22Rv1 (cell line): ENCODE results near the gene TMEM30B.
"Not testable (repeated sequence)": the region's sequence is repeated elsewhere in the genome, so short reads cannot be mapped to it uniquely, and the experiment has no call there.

Experiments
- H3K27ac ChIP-seq: fragments of 450-650 bp; 2 replicates; pipeline ENCODE4 v1.5.1; 2017
- CTCF ChIP-seq: fragments of 450-650 bp; IDR thresholded peaks from 2 replicates; pipeline ENCODE4 v1.5.1; 2017; ENCODE audit warnings: mild to moderate bottlenecking
- ZFX ChIP-seq: fragments of 450-650 bp; IDR thresholded peaks from 2 replicates; pipeline ENCODE4 v1.6.1; 2017; ENCODE audit warnings: antibody characterized with exemption, borderline replicate concordance

Gene TMEM30B

GRCh38 chr14:61323970-61324369, 42.8 kb upstream of the TMEM30B start:
- TF ChIP-seq ZFX (no peak), CTCF (no peak)
- H3K27ac ChIP-seq: no peak overlapping the region

GRCh38 chr14:61322799-61323290, 41.7 kb upstream of the TMEM30B start:
- H3K27ac ChIP-seq: no peak overlapping the region
- TF ChIP-seq CTCF (no peak), ZFX (no peak)

- no peak for TF ChIP-seq CTCF
- no peak for TF ChIP-seq ZFX
- H3K27ac ChIP-seq: no peak overlapping the region
Measured at GRCh38 chr14:61322011-61322798, 41.1 kb upstream of the TMEM30B start.

GRCh38 chr14:61321385-61322010, 40.4 kb upstream of the TMEM30B start, which contains the start of gene PRKCH:
Gene PRKCH, plus strand, starts transcription at chr14:61321579. Its CDS starts 523 bp downstream, at chr14:61322102.
- H3K27ac ChIP-seq: peak within 1 kb of the TSS; percentile 33; the same call in 1 of the 2 replicates
- TF ChIP-seq CTCF (peak; percentile 59), ZFX (no peak)

GRCh38 chr14:61320806-61321384, 39.8 kb upstream of the TMEM30B start:
- peak overlapping the region; percentile 33; the same call in 1 of the 2 replicates for H3K27ac ChIP-seq
- TF ChIP-seq ZFX: no peak
- no peak for TF ChIP-seq CTCF

GRCh38 chr14:61320170-61320569, 39.0 kb upstream of the TMEM30B start:
- H3K27ac ChIP-seq: not testable (repeated sequence)

- no peak overlapping the region for H3K27ac ChIP-seq
- no peak for TF ChIP-seq CTCF
- no peak for TF ChIP-seq ZFX
Measured at GRCh38 chr14:61319706-61320105, 38.6 kb upstream of the TMEM30B start.
